ENCODE data around the gene DOCK3. TPM values are rescaled to one million over a fixed set of nuclear protein-coding genes. Genes with fewer than 3 reads are reported as not detected.
"Not testable (repeated sequence)": the region's sequence is repeated elsewhere in the genome, so short reads cannot be mapped to it uniquely, and the experiment has no call there.

The DOCK3 gene
- total RNA-seq, 3 donors from 2014 or later = 0.17 to 6.1 (median 0.20) TPM

DNA sequence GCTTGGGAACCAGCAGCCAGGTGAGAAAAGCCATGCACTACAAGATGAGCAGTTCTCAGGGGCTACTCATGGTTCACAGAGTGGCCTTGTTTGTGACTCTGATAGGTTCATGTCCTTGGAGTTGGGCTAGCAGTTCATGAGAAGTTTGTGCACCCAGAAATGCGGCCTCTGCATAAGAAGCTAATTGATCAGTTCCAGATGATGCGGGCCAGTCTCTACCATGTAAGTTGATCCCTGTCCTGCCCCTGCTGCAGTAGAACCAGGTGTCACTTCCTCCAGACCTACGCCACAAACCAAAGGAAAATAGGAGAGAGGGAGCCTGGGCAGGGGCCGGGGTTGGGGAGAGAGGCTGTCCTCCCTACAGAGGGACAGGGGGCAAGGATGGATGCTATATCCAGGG is 683.1 kb downstream of the DOCK3 start:
- TF ChIP-seq, protein P1, sequence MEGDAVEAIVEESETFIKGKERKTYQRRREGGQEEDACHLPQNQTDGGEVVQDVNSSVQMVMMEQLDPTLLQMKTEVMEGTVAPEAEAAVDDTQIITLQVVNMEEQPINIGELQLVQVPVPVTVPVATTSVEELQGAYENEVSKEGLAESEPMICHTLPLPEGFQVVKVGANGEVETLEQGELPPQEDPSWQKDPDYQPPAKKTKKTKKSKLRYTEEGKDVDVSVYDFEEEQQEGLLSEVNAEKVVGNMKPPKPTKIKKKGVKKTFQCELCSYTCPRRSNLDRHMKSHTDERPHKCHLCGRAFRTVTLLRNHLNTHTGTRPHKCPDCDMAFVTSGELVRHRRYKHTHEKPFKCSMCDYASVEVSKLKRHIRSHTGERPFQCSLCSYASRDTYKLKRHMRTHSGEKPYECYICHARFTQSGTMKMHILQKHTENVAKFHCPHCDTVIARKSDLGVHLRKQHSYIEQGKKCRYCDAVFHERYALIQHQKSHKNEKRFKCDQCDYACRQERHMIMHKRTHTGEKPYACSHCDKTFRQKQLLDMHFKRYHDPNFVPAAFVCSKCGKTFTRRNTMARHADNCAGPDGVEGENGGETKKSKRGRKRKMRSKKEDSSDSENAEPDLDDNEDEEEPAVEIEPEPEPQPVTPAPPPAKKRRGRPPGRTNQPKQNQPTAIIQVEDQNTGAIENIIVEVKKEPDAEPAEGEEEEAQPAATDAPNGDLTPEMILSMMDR (IDR thresholded peaks at IDR 0.05) = no peak
- intact Hi-C loops (cut with DNase I, micrococcal nuclease) = no loop called here
- H3K36me3 ChIP-seq (ENCODE audit: low read depth) = no peaks in the 10 kb centered on the region
- no peak overlapping the region for H3K4me3 ChIP-seq
- ATAC-seq = no peak
- H3K9me3 ChIP-seq = no peaks in the 10 kb centered on the region
- no peak for DNase-seq
- H3K4me1 ChIP-seq (ENCODE audit: low read depth) = no peaks in the 10 kb centered on the region

DNA sequence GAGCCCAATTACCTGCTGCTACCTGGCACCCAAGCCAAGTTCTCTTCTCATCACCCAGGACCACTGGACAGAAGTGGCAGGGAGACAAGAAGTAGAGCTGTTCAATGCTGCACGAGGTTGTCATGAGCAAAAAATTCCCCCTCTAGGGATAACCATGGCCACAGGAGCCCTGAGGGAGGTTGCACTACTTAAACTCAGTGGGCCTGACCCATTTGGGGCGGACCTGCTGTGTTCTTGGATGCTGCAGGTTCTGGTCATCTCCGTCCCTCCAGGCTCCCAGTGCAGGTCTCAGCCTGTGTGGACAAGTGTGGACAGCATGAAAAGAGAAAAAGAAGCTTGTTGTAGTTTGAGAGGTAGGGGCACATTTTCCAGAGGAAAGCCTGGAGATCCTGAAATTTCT is 684.3 kb downstream of the DOCK3 start:
- Histone ChIP-seq H3K4me3 (no peak overlapping the region), H3K4me1 (ENCODE audit: low read depth) (no peaks in the 10 kb centered on the region), H3K9me3 (no peaks in the 10 kb centered on the region), H3K36me3 (ENCODE audit: low read depth) (no peaks in the 10 kb centered on the region)
- no peak for DNase-seq
- TF ChIP-seq, protein P1 (IDR thresholded peaks at IDR 0.05) = no peak
- ATAC-seq = no peak
- intact Hi-C loops (cut with DNase I, micrococcal nuclease) = no loop called here

DNA sequence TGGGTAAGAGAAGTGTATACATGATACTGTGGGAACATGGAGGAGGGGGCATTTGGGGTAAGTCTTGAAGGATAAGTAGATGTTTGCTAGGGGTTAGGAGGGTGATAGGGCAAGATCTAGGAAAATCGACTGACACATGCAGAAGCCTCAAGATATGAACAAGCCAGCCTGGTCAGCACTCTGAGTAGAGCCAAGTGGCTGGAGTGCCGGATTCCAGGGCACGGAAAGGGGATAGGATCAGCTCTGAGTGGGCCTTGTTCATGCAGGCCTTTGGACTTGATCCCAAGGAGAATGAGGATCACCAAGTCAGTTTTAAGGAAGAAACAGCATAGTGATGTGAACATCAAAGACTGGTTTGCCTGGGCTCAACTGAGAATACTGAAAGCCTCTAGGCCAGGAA is 686.1 kb downstream of the DOCK3 start:
- TF ChIP-seq, protein P1 (IDR thresholded peaks at IDR 0.05) = no peak
- ATAC-seq (no peak), DNase-seq (no peak)
- Histone ChIP-seq H3K9me3 (no peaks in the 10 kb centered on the region), H3K4me3 (no peak overlapping the region), H3K4me1 (ENCODE audit: low read depth) (no peaks in the 10 kb centered on the region), H3K36me3 (ENCODE audit: low read depth) (no peaks in the 10 kb centered on the region)
- intact Hi-C loops (cut with DNase I, micrococcal nuclease) = no loop called here

DNA sequence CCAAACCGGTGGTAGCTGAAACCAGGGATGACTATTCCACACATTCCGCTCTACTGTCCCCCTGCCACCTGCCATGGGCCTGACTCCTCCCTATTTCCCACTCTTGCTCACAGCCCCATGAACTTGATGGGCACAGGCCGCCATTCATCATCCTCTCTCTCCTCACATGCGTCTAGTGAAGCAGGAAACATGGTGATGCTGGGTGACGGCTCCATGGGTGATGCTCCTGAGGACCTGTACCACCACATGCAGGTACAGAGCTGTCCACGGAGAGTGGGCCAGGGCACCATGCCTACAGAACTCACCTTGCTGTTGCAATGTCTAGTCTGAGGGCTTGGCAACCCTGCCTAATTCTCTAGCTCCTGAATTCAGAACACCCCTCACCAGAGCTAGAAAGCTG is 687.0 kb downstream of the DOCK3 start:
- Histone ChIP-seq H3K9me3 (no peaks in the 10 kb centered on the region), H3K36me3 (ENCODE audit: low read depth) (no peaks in the 10 kb centered on the region), H3K4me1 (ENCODE audit: low read depth) (no peaks in the 10 kb centered on the region), H3K4me3 (no peak overlapping the region)
- ATAC-seq = no peak
- DNase-seq = no peak
- TF ChIP-seq, protein P1 (IDR thresholded peaks at IDR 0.05) = no peak
- intact Hi-C loops (cut with DNase I, micrococcal nuclease) = no loop called here

DNA sequence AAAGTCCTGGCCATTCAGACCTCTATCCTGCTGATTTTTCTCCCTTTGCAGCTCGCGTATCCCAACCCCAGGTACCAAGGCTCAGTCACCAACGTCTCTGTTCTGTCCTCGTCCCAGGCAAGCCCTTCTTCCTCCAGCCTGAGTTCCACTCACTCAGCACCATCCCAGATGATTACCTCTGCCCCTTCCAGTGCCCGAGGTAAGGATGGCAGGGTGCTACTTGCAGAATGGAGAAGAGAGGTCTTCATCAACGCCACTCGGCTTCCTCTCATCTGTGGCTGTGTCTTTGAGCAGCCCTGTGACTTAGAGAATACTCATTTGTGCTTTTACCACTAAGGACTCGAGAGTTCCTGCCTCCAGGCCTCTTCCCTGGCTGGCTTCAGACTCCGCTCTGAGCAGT is 687.7 kb downstream of the DOCK3 start:
- no peaks in the 10 kb centered on the region for H3K4me1 ChIP-seq (ENCODE audit: low read depth)
- DNase-seq (no peak), ATAC-seq (no peak)
- H3K4me3 ChIP-seq = no peak overlapping the region
- intact Hi-C loops (cut with DNase I, micrococcal nuclease) = no loop called here
- H3K36me3 ChIP-seq (ENCODE audit: low read depth) = no peaks in the 10 kb centered on the region
- TF ChIP-seq, protein P1 (IDR thresholded peaks at IDR 0.05) = no peak
- H3K9me3 ChIP-seq = no peaks in the 10 kb centered on the region

DNA sequence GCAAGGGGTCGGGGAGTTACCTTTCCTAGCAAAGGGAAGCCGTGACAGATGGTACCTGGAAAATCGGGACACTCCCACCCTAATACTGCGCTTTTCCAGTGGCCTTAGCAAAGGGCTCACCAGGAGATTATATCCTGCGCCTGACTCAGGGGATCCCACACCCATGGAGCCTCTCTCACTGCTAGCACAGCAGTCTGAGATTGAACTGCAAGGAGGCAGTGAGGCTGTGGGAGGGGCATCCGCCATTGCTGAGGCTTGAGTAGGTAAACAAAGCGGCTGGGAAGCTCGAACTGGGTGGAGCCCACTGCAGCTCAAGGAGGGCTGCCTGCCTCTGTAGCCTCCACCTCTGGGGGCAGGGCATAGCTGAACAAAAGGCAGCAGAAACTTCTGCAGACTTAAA is 693.5 kb downstream of the DOCK3 start:
- H3K9me3 ChIP-seq; DNase-seq; ATAC-seq; H3K4me3 ChIP-seq; H3K36me3 ChIP-seq (ENCODE audit: low read depth); H3K4me1 ChIP-seq (ENCODE audit: low read depth); intact Hi-C loops (cut with DNase I, micrococcal nuclease): not testable (repeated sequence)

Measured in mucosa of descending colon (tissue), 3 donors.